SU-DHL-6 (cell line): ENCODE data around the gene PSIP1.

Experiments
- H2AFZ ChIP-seq: fragments of 200-600 bp; sonication (generic); 2 replicates; pipeline ENCODE4 v1.6.1; 2014; ENCODE audit warnings: low read depth, mild to moderate bottlenecking, moderate library complexity, mixed read lengths, antibody characterized with exemption, low read length; ENCODE audit not compliant: severe bottlenecking
- H3F3A ChIP-seq: fragments of 200-600 bp; shearing (Covaris generic); 2 replicates; pipeline ENCODE4 v1.6.0; 2016; ENCODE audit warnings: antibody characterized with exemption, mild to moderate bottlenecking; ENCODE audit not compliant: insufficient read depth
- H3K27ac ChIP-seq: fragments of 200-600 bp; sonication (generic); 2 replicates; pipeline ENCODE4 v1.5.1; 2016; ENCODE audit warnings: low read depth, mild to moderate bottlenecking, low read length, moderate library complexity, mixed read lengths
- H3K27me3 ChIP-seq: fragments of 200-600 bp; sonication (generic), shearing (Covaris generic); 2 replicates; pipeline ENCODE4 v1.6.0; 2014; ENCODE audit warnings: mild to moderate bottlenecking, low read length
- H3K36me3 ChIP-seq: fragments of 200-600 bp; sonication (generic); 2 replicates; pipeline ENCODE4 v1.6.1; 2014; ENCODE audit warnings: mild to moderate bottlenecking, low read length, mixed read lengths
- H3K4me2 ChIP-seq: fragments of 300-600, 200-600 bp; shearing (Covaris generic), sonication (generic); 2 replicates; pipeline ENCODE4 v1.6.0; 2014; ENCODE audit warnings: low read length, low read depth, mild to moderate bottlenecking; ENCODE audit not compliant: poor library complexity, severe bottlenecking
- H3K4me3 ChIP-seq: fragments of 200-600 bp; sonication (generic); 2 replicates; pipeline ENCODE4 v1.5.1; 2014; ENCODE audit warnings: antibody characterized with exemption, low read length, mild to moderate bottlenecking, mixed read lengths; ENCODE audit not compliant: insufficient read depth, poor library complexity, severe bottlenecking
- H3K79me2 ChIP-seq: fragments of 200-600 bp; sonication (generic); 2 replicates; pipeline ENCODE4 v1.6.1; 2014; ENCODE audit warnings: mild to moderate bottlenecking, low read length, moderate library complexity; ENCODE audit not compliant: insufficient read depth
- H3K9ac ChIP-seq: fragments of 200-600 bp; sonication (generic); 2 replicates; pipeline ENCODE4 v1.7.0; 2014; ENCODE audit warnings: mild to moderate bottlenecking, low read length
- H3K9me2 ChIP-seq: fragments of 200-600 bp; sonication (generic); replicated peaks from 2 replicates; pipeline ENCODE4 v1.6.1; 2014; ENCODE audit warnings: low read length; ENCODE audit not compliant: insufficient read depth
- H3K9me3 ChIP-seq: fragments of 200-600 bp; sonication (generic); 2 replicates; pipeline ENCODE4 v1.6.1; 2014; ENCODE audit warnings: low read length, mixed read lengths; ENCODE audit not compliant: insufficient read depth
- H4K20me1 ChIP-seq: fragments of 200-600 bp; sonication (generic); 2 replicates; pipeline ENCODE4 v1.6.1; 2014; ENCODE audit warnings: low read depth, mild to moderate bottlenecking, antibody characterized with exemption, low read length, moderate library complexity, mixed read lengths
- EZH2phosphoT487 ChIP-seq: fragments of 200-600 bp; sonication (generic), shearing (Covaris generic); conservative IDR thresholded peaks from 2 replicates; pipeline ENCODE4 v1.6.1; 2018; ENCODE audit warnings: mild to moderate bottlenecking, antibody characterized with exemption, low read length, moderate library complexity, mixed read lengths
- TF ChIP-seq, protein P1 (sequence below): fragments of 200-600 bp; sonication (generic); IDR thresholded peaks from one replicate; pipeline ENCODE4 v1.5.1; 2017; ENCODE audit warnings: antibody characterized with exemption, mild to moderate bottlenecking, low read length, moderate library complexity; ENCODE audit not compliant: insufficient read depth, poor library complexity, severe bottlenecking

Gene PSIP1

DNA sequence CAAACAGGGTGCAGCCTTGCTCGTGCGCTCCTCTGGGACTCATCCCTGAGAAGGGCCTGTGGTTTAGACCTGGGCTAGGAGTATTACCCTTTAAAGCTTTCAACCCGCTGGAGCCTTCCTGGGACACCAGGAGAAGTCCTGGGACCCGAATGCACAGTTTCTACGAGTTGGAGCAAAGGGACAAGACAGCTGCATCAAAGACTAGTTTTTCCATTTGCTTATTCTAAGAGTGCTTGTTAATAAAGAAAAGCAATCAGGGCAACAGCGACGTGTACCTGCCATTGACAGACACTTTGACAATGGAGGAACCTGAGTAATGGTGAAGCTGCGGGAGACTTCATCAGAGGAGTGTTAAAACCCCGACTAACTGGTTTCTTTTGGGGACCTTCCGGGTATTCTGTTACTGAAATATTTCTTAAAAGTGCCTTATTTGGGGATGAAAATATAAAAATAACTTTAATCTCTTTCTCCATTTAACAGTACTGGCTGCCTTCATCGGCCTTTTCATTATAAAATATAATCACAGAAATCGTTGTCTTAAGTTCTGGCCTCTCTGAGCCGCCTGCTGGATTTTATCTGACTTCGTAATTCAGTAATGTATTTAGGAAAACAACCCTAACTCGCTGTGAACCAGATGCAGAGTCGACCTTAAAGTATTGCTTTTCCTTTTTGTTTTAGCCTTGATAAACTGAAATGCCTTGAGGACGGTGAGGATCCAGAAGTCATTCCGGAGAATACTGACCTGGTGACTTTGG is 87.4 kb downstream of the PSIP1 start:
- H2AFZ ChIP-seq = peak overlapping the region; percentile 69
- peaks cover 43% of the 10 kb centered on the region for H3K79me2 ChIP-seq
- H3K9ac ChIP-seq = peak overlapping the region; percentile 81
- peak overlapping the region; percentile 10 for H3K27ac ChIP-seq
- H3K4me2 ChIP-seq = peak overlapping the region; percentile 88
- peak overlapping the region; percentile 80 for H3K4me3 ChIP-seq
- H3F3A ChIP-seq = peaks cover 3% of the 10 kb centered on the region; the same call in 1 of the 2 replicates
- 0 out of 2 replicates have a peak, but pooled peaks cover 5% of the 10 kb centered on the region for H4K20me1 ChIP-seq
- 0 out of 2 replicates have a peak, but pooled peaks cover 5% of the 10 kb centered on the region for H3K36me3 ChIP-seq
- TF ChIP-seq, protein P1, sequence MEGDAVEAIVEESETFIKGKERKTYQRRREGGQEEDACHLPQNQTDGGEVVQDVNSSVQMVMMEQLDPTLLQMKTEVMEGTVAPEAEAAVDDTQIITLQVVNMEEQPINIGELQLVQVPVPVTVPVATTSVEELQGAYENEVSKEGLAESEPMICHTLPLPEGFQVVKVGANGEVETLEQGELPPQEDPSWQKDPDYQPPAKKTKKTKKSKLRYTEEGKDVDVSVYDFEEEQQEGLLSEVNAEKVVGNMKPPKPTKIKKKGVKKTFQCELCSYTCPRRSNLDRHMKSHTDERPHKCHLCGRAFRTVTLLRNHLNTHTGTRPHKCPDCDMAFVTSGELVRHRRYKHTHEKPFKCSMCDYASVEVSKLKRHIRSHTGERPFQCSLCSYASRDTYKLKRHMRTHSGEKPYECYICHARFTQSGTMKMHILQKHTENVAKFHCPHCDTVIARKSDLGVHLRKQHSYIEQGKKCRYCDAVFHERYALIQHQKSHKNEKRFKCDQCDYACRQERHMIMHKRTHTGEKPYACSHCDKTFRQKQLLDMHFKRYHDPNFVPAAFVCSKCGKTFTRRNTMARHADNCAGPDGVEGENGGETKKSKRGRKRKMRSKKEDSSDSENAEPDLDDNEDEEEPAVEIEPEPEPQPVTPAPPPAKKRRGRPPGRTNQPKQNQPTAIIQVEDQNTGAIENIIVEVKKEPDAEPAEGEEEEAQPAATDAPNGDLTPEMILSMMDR = no peak
- no peak for TF ChIP-seq EZH2phosphoT487
- H3K9me2 ChIP-seq = no peaks in the 10 kb centered on the region
- no peaks in the 10 kb centered on the region for H3K27me3 ChIP-seq
- H3K9me3 ChIP-seq = no peaks in the 10 kb centered on the region

DNA sequence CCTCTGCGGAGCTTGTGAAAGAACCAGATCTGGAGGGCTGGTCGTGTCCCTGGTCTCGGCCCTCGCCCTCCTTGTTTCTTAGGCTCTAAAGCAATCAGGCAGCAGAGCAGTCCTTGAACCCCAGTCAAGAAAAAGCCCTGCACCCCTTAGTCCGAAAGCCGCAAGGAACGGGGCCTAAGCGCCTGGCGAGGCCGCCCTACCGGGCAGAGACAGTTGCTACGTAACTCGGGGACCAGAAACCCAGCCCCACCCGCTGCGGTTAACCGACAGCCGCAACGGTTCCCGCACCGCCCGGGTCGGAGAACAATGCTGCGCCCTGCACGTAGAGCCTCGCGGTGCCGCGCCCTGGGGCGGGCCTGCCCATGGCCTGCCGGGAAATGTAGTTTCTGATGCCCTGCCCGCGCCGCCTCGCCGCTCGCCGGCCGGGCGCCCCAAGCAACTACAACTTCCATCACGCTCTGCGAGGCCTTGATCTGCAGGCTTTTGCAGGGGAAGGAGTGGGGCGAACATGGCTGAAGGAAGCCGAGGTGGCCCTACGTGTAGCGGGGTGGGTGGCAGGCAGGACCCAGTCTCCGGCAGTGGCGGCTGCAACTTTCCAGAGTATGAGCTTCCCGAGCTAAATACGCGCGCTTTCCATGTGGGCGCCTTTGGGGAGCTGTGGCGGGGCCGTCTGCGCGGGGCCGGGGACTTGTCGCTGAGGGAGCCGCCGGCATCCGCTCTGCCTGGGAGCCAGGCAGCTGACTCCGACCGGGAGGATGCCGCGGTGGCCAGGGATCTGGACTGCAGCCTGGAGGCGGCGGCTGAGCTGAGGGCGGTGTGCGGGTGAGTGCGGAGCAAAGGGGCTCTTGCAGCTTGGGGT is 88.2 kb downstream of the PSIP1 start, which contains the start of gene SNAPC3:
Gene SNAPC3 (plus strand): TSS at position 505 of the 859 bp plus-strand sequence. CDS start 4 bp downstream, at position 509.
- Histone ChIP-seq H3K9me3 (no peaks in the 10 kb centered on the region), H3K36me3 (0 out of 2 replicates have a peak, but pooled peaks cover 5% of the 10 kb centered on the region), H4K20me1 (0 out of 2 replicates have a peak, but pooled peaks cover 5% of the 10 kb centered on the region), H3K27ac (peak within 1 kb of the TSS; percentile 10), H2AFZ (peak within 1 kb of the TSS; percentile 69), H3K27me3 (no peaks in the 10 kb centered on the region), H3K9me2 (no peaks in the 10 kb centered on the region), H3K4me3 (peak within 1 kb of the TSS; percentile 80), H3K4me2 (peak within 1 kb of the TSS; percentile 88), H3F3A (peaks cover 3% of the 10 kb centered on the region; the same call in 1 of the 2 replicates), H3K79me2 (peaks cover 43% of the 10 kb centered on the region), H3K9ac (peak within 1 kb of the TSS; percentile 81)
- TF ChIP-seq, protein P1 = no peak
- TF ChIP-seq EZH2phosphoT487 = no peak

DNA sequence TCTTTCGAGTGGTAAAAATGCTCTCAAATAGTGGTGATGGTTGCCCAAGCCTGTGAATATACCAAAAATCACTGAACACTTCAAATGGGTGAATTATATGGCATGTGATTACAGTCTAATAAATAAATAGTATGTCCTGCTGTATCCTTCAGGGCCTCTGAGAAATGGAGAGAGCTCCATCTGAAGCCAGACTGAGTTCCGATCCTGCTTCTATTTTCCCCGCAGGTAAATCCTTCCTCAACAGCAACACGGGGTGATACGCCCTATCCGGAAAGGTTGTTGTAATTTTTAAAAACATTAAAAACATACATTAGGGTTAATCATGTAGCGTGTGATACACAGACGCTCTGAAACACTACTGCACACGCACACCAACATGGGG is 88.8 kb downstream of the PSIP1 start:
- Histone ChIP-seq H3K9me3 (no peaks in the 10 kb centered on the region), H2AFZ (peak overlapping the region; percentile 69), H3K9me2 (no peaks in the 10 kb centered on the region), H4K20me1 (0 out of 2 replicates have a peak, but pooled peaks cover 5% of the 10 kb centered on the region), H3K27me3 (no peaks in the 10 kb centered on the region), H3K9ac (peak overlapping the region; percentile 81), H3K36me3 (0 out of 2 replicates have a peak, but pooled peaks cover 5% of the 10 kb centered on the region), H3K27ac (no peak overlapping the region), H3K79me2 (peaks cover 38% of the 10 kb centered on the region), H3K4me2 (peak overlapping the region; percentile 58), H3F3A (peaks cover 3% of the 10 kb centered on the region; the same call in 1 of the 2 replicates), H3K4me3 (peak overlapping the region; percentile 80)
- TF ChIP-seq, protein P1 = no peak
- no peak for TF ChIP-seq EZH2phosphoT487
